ENCODE data around the gene MRPL16. TPM values are rescaled to one million over a fixed set of nuclear protein-coding genes. Genes with fewer than 3 reads are reported as not detected.
A peak's percentile ranks its signal among the peaks of the same experiment; 100 is the strongest.

MRPL16 gene
- total RNA-seq, 1 donor from 2014 or later: 42.0 TPM

GRCh38 chr11:59810911-59811259 is 307 bp upstream of the MRPL16 start:
- no peak for TF ChIP-seq CTCF (IDR thresholded peaks at IDR 0.05)
- peaks cover 11% of the 10 kb centered on the region for H3K27me3 Mint-ChIP-seq (ENCODE audit: unreplicated experiment)
- H3K4me1 Mint-ChIP-seq (ENCODE audit: unreplicated experiment): peaks cover 23% of the 10 kb centered on the region
- peak overlapping the region; percentile 88 for H3K4me3 Mint-ChIP-seq (ENCODE audit: unreplicated experiment)
- peaks cover 4% of the 10 kb centered on the region for H3K9me3 Mint-ChIP-seq (ENCODE audit: unreplicated experiment)
- H3K36me3 Mint-ChIP-seq (ENCODE audit: unreplicated experiment): peaks cover 19% of the 10 kb centered on the region
- H3K27ac Mint-ChIP-seq (ENCODE audit: unreplicated experiment): peak overlapping the region; percentile 80
- no peak for DNase-seq (ENCODE audit: extremely low spot score, unreplicated experiment)

GRCh38 chr11:59807047-59807610 is 3.4 kb downstream of the MRPL16 start:
- TF ChIP-seq CTCF (IDR thresholded peaks at IDR 0.05): no peak
- Mint-ChIP-seq H3K27ac (ENCODE audit: unreplicated experiment) (no peak overlapping the region), H3K4me3 (ENCODE audit: unreplicated experiment) (no peak overlapping the region), H3K27me3 (ENCODE audit: unreplicated experiment) (no peaks in the 10 kb centered on the region), H3K36me3 (ENCODE audit: unreplicated experiment) (peaks cover 19% of the 10 kb centered on the region), H3K9me3 (ENCODE audit: unreplicated experiment) (peaks cover 4% of the 10 kb centered on the region), H3K4me1 (ENCODE audit: unreplicated experiment) (peaks cover 23% of the 10 kb centered on the region)
- DNase-seq (ENCODE audit: extremely low spot score, unreplicated experiment): no peak

GRCh38 chr11:59804061-59804460 is 6.5 kb downstream of the MRPL16 start:
- peaks cover 28% of the 10 kb centered on the region for H3K36me3 Mint-ChIP-seq (ENCODE audit: unreplicated experiment)
- no peak for DNase-seq (ENCODE audit: extremely low spot score, unreplicated experiment)
- H3K9me3 Mint-ChIP-seq (ENCODE audit: unreplicated experiment): no peaks in the 10 kb centered on the region
- H3K27me3 Mint-ChIP-seq (ENCODE audit: unreplicated experiment): no peaks in the 10 kb centered on the region
- no peak overlapping the region for H3K27ac Mint-ChIP-seq (ENCODE audit: unreplicated experiment)
- no peak for TF ChIP-seq CTCF (IDR thresholded peaks at IDR 0.05)
- H3K4me3 Mint-ChIP-seq (ENCODE audit: unreplicated experiment): no peak overlapping the region
- H3K4me1 Mint-ChIP-seq (ENCODE audit: unreplicated experiment): peaks cover 7% of the 10 kb centered on the region

GRCh38 chr11:59802639-59803176 is 7.9 kb downstream of the MRPL16 start:
- Mint-ChIP-seq H3K4me1 (ENCODE audit: unreplicated experiment) (peaks cover 3% of the 10 kb centered on the region), H3K4me3 (ENCODE audit: unreplicated experiment) (no peak overlapping the region), H3K36me3 (ENCODE audit: unreplicated experiment) (peaks cover 25% of the 10 kb centered on the region), H3K27me3 (ENCODE audit: unreplicated experiment) (no peaks in the 10 kb centered on the region), H3K27ac (ENCODE audit: unreplicated experiment) (no peak overlapping the region), H3K9me3 (ENCODE audit: unreplicated experiment) (no peaks in the 10 kb centered on the region)
- DNase-seq (ENCODE audit: extremely low spot score, unreplicated experiment): no peak
- TF ChIP-seq CTCF (IDR thresholded peaks at IDR 0.05): peak; percentile 82

- DNase-seq (ENCODE audit: extremely low spot score, unreplicated experiment): no peak
- no peak for TF ChIP-seq CTCF (IDR thresholded peaks at IDR 0.05)
- Mint-ChIP-seq H3K36me3 (ENCODE audit: unreplicated experiment) (peaks cover 29% of the 10 kb centered on the region), H3K4me3 (ENCODE audit: unreplicated experiment) (no peak overlapping the region), H3K27ac (ENCODE audit: unreplicated experiment) (no peak overlapping the region), H3K4me1 (ENCODE audit: unreplicated experiment) (peaks cover 3% of the 10 kb centered on the region), H3K27me3 (ENCODE audit: unreplicated experiment) (no peaks in the 10 kb centered on the region), H3K9me3 (ENCODE audit: unreplicated experiment) (no peaks in the 10 kb centered on the region)
Measured at GRCh38 chr11:59801981-59802638, 8.5 kb downstream of the MRPL16 start.

Measured in osteocyte (in vitro differentiated cells).